ENCODE data around the gene RSRC2.

- TF ChIP-seq EP300 (conservative IDR thresholded peaks at IDR 0.05; ENCODE audit: poor library complexity, severe bottlenecking) (no peak), CTCF (IDR thresholded peaks at IDR 0.05; ENCODE audit: poor library complexity, severe bottlenecking) (no peak), POLR2AphosphoS5 (IDR thresholded peaks at IDR 0.05) (no peak), EZH2 (IDR thresholded peaks at IDR 0.05; ENCODE audit: borderline replicate concordance, insufficient read depth, low read length, poor library complexity, severe bottlenecking) (no peak), RAD21 (conservative IDR thresholded peaks at IDR 0.05) (no peak), SMC3 (conservative IDR thresholded peaks at IDR 0.05; ENCODE audit: poor library complexity) (no peak), REST (IDR thresholded peaks at IDR 0.05; ENCODE audit: borderline replicate concordance) (no peak)
Measured at GRCh38 chr12:122460061-122460460, 66.7 kb downstream of the RSRC2 start.
